Muscle of leg (tissue), 11 donors: ENCODE measurements around the gene WDR26. TPM values are rescaled to one million over a fixed set of nuclear protein-coding genes. Genes with fewer than 3 reads are reported as not detected.

Source experiments
- DNase-seq: peaks from one replicate; pipeline ENCODE4 v3.0.0; 2013
- H3K27ac ChIP-seq: one replicate; pipeline ENCODE4 v1.5.1; 2013; ENCODE audit warnings: mild to moderate bottlenecking, low read length, control low read depth
- H3K27me3 ChIP-seq: one replicate; pipeline ENCODE4 v1.6.1; 2013; ENCODE audit warnings: low read length; ENCODE audit not compliant: control insufficient read depth, insufficient read depth
- H3K36me3 ChIP-seq: one replicate; pipeline ENCODE4 v1.6.1; 2013; ENCODE audit warnings: low read length; ENCODE audit not compliant: control insufficient read depth, insufficient read depth
- H3K4me1 ChIP-seq: one replicate; pipeline ENCODE4 v1.6.1; 2013; ENCODE audit warnings: low read length; ENCODE audit not compliant: control insufficient read depth, insufficient read depth
- H3K4me3 ChIP-seq: one replicate; pipeline ENCODE4 v1.5.1; 2013; ENCODE audit warnings: low read length, control low read depth
- H3K9me3 ChIP-seq: replicated peaks from 2 replicates; pipeline ENCODE4 v1.6.1; 2013; ENCODE audit warnings: low read depth, low read length; ENCODE audit not compliant: control insufficient read depth
- whole genome bisulfite sequencing: methylation state at CpG from one replicate; pipeline ENCODE4 v1.1.5; 2013; ENCODE audit warnings: missing lambda C conversion rate; ENCODE audit not compliant: insufficient coverage; 5-methylcytosine and 5-hydroxymethylcytosine counted together
- polyA plus RNA-seq, 8 donors: library from polyadenylated mRNA; unstranded; fragments of 120-200 nt; gene quantifications; one replicate each; pipeline versions ENCODE4 v1.2.1 to v1.2.3, GENCODE V29; 2013; ENCODE audit warnings: inconsistent platforms in 1 of 8, low replicate concordance in 1 of 8; ENCODE audit not compliant: insufficient read length in 8 of 8, insufficient read depth in 1 of 8
- total RNA-seq: library from RNA; stranded (reverse); fragments of 120-200 nt; gene quantifications from one replicate; pipeline ENCODE4 v1.2.4, GENCODE V29; 2013

The WDR26 gene
- total and polyA plus RNA-seq, 9 donors, result 39.8 to 77.9 (median 62.6) TPM

- Histone ChIP-seq H3K27me3 (no peaks in the 10 kb centered on the region), H3K9me3 (no peaks in the 10 kb centered on the region), H3K4me3 (no peak overlapping the region), H3K36me3 (peaks cover 3% of the 10 kb centered on the region), H3K4me1 (peaks cover 6% of the 10 kb centered on the region), H3K27ac (no peak overlapping the region)
- peak; percentile 55 for DNase-seq
- WGBS, result no CpG with 5 or more reads among the region's 2 CpGs
Measured at GRCh38 chr1:224458996-224459395, 24.4 kb upstream of the WDR26 start.

- H3K36me3 ChIP-seq, result peaks cover 3% of the 10 kb centered on the region
- no peak overlapping the region for H3K4me3 ChIP-seq
- no peaks in the 10 kb centered on the region for H3K27me3 ChIP-seq
- no CpG with 5 or more reads among the region's 4 CpGs for WGBS
- no peak for DNase-seq
- no peaks in the 10 kb centered on the region for H3K9me3 ChIP-seq
- H3K27ac ChIP-seq, result no peak overlapping the region
- H3K4me1 ChIP-seq, result peaks cover 6% of the 10 kb centered on the region
Measured at GRCh38 chr1:224458296-224458695, 23.7 kb upstream of the WDR26 start.

GRCh38 chr1:224457782-224458144 lies 23.2 kb upstream of the WDR26 start:
- Histone ChIP-seq H3K27me3 (no peaks in the 10 kb centered on the region), H3K36me3 (peaks cover 3% of the 10 kb centered on the region), H3K4me1 (peaks cover 6% of the 10 kb centered on the region), H3K4me3 (no peak overlapping the region), H3K9me3 (no peaks in the 10 kb centered on the region), H3K27ac (no peak overlapping the region)
- DNase-seq, result no peak
- WGBS, result no CpG with 5 or more reads among the region's 1 CpG

GRCh38 chr1:224456637-224456953 lies 22.0 kb upstream of the WDR26 start:
- H3K4me1 ChIP-seq, result peaks cover 6% of the 10 kb centered on the region
- no peaks in the 10 kb centered on the region for H3K9me3 ChIP-seq
- peak overlapping the region; percentile 86 for H3K27ac ChIP-seq
- no peak overlapping the region for H3K4me3 ChIP-seq
- DNase-seq, result no peak
- 90% methylated on average over 7 of the region's 7 CpGs for WGBS
- H3K27me3 ChIP-seq, result no peaks in the 10 kb centered on the region
- peaks cover 3% of the 10 kb centered on the region for H3K36me3 ChIP-seq

- H3K27ac ChIP-seq, result no peak overlapping the region
- peaks cover 7% of the 10 kb centered on the region for H3K36me3 ChIP-seq
- peaks cover 6% of the 10 kb centered on the region for H3K4me1 ChIP-seq
- no peaks in the 10 kb centered on the region for H3K27me3 ChIP-seq
- DNase-seq, result no peak
- no peaks in the 10 kb centered on the region for H3K9me3 ChIP-seq
- 33% methylated on average over 3 of the region's 8 CpGs for WGBS
- H3K4me3 ChIP-seq, result no peak overlapping the region
Measured at GRCh38 chr1:224454402-224455055, 19.9 kb upstream of the WDR26 start.

GRCh38 chr1:224450561-224451350 lies 16.2 kb upstream of the WDR26 start:
- H3K36me3 ChIP-seq, result peaks cover 7% of the 10 kb centered on the region
- H3K27me3 ChIP-seq, result no peaks in the 10 kb centered on the region
- DNase-seq, result no peak
- 94% methylated on average over 5 of the region's 7 CpGs for WGBS
- no peak overlapping the region for H3K4me3 ChIP-seq
- H3K4me1 ChIP-seq, result peaks cover 3% of the 10 kb centered on the region
- H3K27ac ChIP-seq, result no peak overlapping the region
- H3K9me3 ChIP-seq, result no peaks in the 10 kb centered on the region

- peaks cover 7% of the 10 kb centered on the region for H3K36me3 ChIP-seq
- no peak overlapping the region for H3K27ac ChIP-seq
- H3K4me1 ChIP-seq, result peaks cover 3% of the 10 kb centered on the region
- WGBS, result 75% methylated on average over 5 of the region's 5 CpGs
- no peaks in the 10 kb centered on the region for H3K9me3 ChIP-seq
- DNase-seq, result no peak
- no peak overlapping the region for H3K4me3 ChIP-seq
- H3K27me3 ChIP-seq, result no peaks in the 10 kb centered on the region
Measured at GRCh38 chr1:224450159-224450558, 15.6 kb upstream of the WDR26 start.

- 80% methylated on average over 4 of the region's 8 CpGs for WGBS
- DNase-seq, result no peak
- peaks cover 4% of the 10 kb centered on the region for H3K36me3 ChIP-seq
- no peak overlapping the region for H3K4me3 ChIP-seq
- H3K27me3 ChIP-seq, result no peaks in the 10 kb centered on the region
- H3K9me3 ChIP-seq, result no peaks in the 10 kb centered on the region
- peaks cover 3% of the 10 kb centered on the region for H3K4me1 ChIP-seq
- H3K27ac ChIP-seq, result no peak overlapping the region
Measured at GRCh38 chr1:224448453-224449017, 13.9 kb upstream of the WDR26 start.

DNA sequence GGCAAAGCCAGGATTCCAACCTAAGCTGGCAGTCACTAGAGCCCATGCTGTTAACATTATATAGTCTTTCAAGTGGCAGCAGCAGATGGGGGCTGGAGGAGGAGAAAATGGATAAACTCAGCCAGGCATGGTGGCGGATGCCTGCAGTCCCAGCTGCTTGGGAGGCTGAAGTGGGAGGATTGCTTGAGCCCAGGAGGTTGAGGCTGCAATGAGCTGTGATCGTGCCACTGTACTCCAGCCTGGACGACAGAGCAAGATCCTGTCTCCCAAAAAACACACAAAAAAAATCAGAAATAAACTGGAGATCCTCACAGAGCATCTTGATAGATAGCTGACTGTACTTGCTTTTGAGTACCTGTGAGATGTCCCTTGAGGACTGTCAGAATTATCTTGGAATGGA lies 13.4 kb upstream of the WDR26 start:
- Histone ChIP-seq H3K4me1 (peaks cover 3% of the 10 kb centered on the region), H3K4me3 (no peak overlapping the region), H3K9me3 (no peaks in the 10 kb centered on the region), H3K36me3 (peaks cover 4% of the 10 kb centered on the region), H3K27ac (no peak overlapping the region), H3K27me3 (no peaks in the 10 kb centered on the region)
- DNase-seq, result no peak
- no CpG with 5 or more reads among the region's 3 CpGs for WGBS

DNA sequence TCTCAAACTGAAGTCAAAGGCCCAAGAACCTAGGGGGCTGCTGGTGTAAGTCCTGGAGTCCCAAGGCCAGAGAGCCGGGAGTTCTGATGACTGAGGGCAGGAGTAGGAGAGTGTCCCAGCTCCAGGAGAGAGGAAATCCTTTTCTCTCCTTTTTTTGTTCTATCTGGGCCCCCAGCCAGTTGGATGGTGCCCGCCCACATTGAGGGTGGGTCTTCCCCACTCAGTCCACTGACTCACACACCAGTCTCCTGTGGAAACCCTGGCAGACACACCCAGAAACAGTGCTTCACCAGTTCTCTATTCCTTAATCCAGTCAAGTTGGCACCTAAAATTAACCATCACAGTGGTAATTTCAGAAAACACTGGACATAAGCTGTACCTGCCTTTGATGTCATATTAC lies 12.7 kb upstream of the WDR26 start:
- Histone ChIP-seq H3K4me3 (no peak overlapping the region), H3K36me3 (peaks cover 8% of the 10 kb centered on the region), H3K27me3 (no peaks in the 10 kb centered on the region), H3K4me1 (peaks cover 3% of the 10 kb centered on the region), H3K27ac (no peak overlapping the region), H3K9me3 (no peaks in the 10 kb centered on the region)
- DNase-seq, result peak; percentile 22
- 50% methylated on average over 1 of the region's 2 CpGs for WGBS
